Ishikawa (cell line): Measurements from ENCODE around the gene CYS1.
A peak's percentile ranks its signal among the peaks of the same experiment; 100 is the strongest.

Experiments
- CEBPB ChIP-seq: IDR thresholded peaks from 2 replicates; pipeline ENCODE4 v1.6.1; 2012
- CREB1 ChIP-seq: IDR thresholded peaks from 2 replicates; pipeline ENCODE4 v1.6.1; 2012; ENCODE audit warnings: low read depth
- EGR1 ChIP-seq: IDR thresholded peaks from 2 replicates; pipeline ENCODE4 v1.6.1; 2012
- EP300 ChIP-seq: IDR thresholded peaks from 2 replicates; pipeline ENCODE4 v1.6.1; 2012; ENCODE audit warnings: borderline replicate concordance
- FOXM1 ChIP-seq: IDR thresholded peaks from 2 replicates; pipeline ENCODE4 v1.6.1; 2012; ENCODE audit warnings: low read depth, borderline replicate concordance
- NFIC ChIP-seq: IDR thresholded peaks from 2 replicates; pipeline ENCODE4 v1.6.1; 2012
- RAD21 ChIP-seq: IDR thresholded peaks from 2 replicates; pipeline ENCODE4 v1.6.1; 2012; ENCODE audit warnings: low read depth
- REST ChIP-seq: IDR thresholded peaks from 2 replicates; pipeline ENCODE4 v1.6.1; 2012; ENCODE audit warnings: low read depth, mild to moderate bottlenecking
- TAF1 ChIP-seq: IDR thresholded peaks from 2 replicates; pipeline ENCODE4 v1.6.1; 2012; ENCODE audit warnings: low read depth, mild to moderate bottlenecking
- TCF12 ChIP-seq: IDR thresholded peaks from 2 replicates; pipeline ENCODE4 v1.6.1; 2012; ENCODE audit warnings: low read depth
- TEAD4 ChIP-seq: IDR thresholded peaks from 2 replicates; pipeline ENCODE4 v1.6.1; 2012
- YY1 ChIP-seq: IDR thresholded peaks from 2 replicates; pipeline ENCODE4 v1.6.1; 2012; ENCODE audit warnings: low read depth
- ZBTB7A ChIP-seq: IDR thresholded peaks from 2 replicates; pipeline ENCODE4 v1.6.1; 2012; ENCODE audit warnings: low read depth
- TF ChIP-seq, protein P1 (sequence below): IDR thresholded peaks from 2 replicates; pipeline ENCODE4 v1.6.1; 2012
- TF ChIP-seq, protein P2 (sequence below): IDR thresholded peaks from 2 replicates; pipeline ENCODE4 v1.6.1; 2012

Gene CYS1

GRCh38 chr2:10103179-10103578 is 23.0 kb upstream of the CYS1 start:
- TF ChIP-seq REST (no peak), RAD21 (no peak), ZBTB7A (no peak), CREB1 (no peak), TCF12 (no peak), EP300 (no peak), NFIC (no peak), FOXM1 (no peak), TAF1 (no peak), CEBPB (no peak), YY1 (no peak), TEAD4 (no peak), EGR1 (no peak)
- TF ChIP-seq, protein P1, sequence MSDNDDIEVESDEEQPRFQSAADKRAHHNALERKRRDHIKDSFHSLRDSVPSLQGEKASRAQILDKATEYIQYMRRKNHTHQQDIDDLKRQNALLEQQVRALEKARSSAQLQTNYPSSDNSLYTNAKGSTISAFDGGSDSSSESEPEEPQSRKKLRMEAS = no peak
- TF ChIP-seq, protein P2, sequence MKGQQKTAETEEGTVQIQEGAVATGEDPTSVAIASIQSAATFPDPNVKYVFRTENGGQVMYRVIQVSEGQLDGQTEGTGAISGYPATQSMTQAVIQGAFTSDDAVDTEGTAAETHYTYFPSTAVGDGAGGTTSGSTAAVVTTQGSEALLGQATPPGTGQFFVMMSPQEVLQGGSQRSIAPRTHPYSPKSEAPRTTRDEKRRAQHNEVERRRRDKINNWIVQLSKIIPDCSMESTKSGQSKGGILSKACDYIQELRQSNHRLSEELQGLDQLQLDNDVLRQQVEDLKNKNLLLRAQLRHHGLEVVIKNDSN = no peak

DNA sequence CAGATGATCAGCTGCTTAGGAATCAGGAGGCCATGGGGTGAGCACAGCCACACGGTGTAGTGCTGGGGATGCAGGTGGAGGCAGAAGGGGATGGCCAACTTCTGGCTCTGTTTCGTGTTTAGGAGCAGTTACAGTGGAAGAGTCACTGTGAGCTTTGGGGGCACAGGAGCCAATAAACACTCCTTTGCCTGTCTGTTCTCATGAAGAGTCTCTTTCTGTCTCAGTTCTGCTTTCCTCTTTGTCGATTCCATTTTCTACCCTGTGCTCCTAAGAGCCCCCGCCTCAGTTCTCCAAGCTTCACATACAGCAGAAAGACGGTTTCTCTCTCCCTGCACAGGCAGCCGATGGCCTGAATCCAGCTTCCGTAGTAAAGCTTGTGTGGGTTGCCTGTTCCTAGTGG is 21.3 kb upstream of the CYS1 start:
- no peak for TF ChIP-seq TAF1
- TF ChIP-seq CEBPB = no peak
- no peak for TF ChIP-seq REST
- no peak for TF ChIP-seq TCF12
- TF ChIP-seq, protein P2 = no peak
- TF ChIP-seq FOXM1 = no peak

DNA sequence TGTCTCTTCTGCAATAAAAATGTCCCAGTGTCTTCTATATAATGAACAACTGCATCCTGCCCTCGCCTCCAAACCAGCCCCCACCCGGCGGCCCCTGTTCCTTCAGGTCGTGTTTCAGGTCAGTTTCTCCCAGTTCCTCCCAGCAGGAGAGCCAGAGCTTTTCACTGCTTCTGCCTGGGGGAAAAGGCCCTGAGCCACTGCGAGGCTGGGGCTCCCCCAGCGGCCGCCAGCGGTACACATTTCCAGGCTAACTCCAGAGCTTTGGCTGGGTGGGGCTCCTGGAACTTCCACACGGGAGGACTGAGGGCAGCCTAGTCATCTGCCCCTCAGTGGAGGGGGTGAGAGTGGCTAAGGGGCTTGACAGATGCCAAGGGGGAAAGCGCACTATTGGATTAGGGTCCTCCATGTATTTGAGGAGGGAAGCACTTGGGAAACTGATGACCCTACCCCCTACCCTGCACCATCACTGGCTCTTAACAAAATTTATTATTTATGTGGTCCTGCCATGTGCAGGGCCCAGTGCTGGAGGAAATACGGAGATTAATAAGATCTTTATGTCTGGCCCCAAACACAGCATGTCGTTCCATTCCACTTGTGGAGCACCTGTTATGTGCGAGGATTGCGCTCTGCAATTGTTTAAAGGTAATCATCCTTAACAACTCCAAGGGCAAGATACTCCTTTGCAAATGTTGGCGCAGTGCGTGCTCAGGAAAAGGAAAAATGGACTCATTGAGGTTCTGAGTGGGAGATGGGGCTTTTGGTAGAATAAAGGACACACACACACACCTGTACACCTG is 17.3 kb upstream of the CYS1 start:
- TF ChIP-seq TCF12 (peak; percentile 75), RAD21 (peak; percentile 88), TEAD4 (peak; percentile 36), EGR1 (no peak), CEBPB (0 out of 2 replicates have a peak, but pooled peaks have one; percentile 43), REST (no peak), EP300 (peak; percentile 15; the same call in 1 of the 2 replicates), FOXM1 (no peak)
- TF ChIP-seq, protein P2 = 0 out of 2 replicates have a peak, but pooled peaks have one; percentile 7
- TF ChIP-seq, protein P1 = 0 out of 2 replicates have a peak, but pooled peaks have one; percentile 58

DNA sequence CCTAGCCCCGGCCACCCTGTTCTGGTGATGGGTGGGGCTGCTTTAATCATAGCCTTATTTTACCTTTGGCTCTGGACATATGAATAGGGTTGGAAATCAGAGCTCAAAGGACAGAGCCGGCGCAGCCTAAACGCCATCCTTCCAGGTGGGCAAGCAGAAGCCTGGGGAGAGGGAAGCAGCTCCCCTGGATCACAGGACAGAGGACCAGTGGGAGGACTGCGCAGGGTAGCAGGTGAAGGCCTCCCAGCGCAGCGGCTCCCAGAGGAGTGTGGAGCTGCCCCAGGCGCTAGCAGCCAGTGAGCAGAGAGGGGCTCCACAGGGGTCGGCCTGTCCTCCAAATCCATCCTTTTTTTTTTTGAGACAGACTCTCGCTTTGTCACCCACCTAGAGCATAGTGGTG is 16.4 kb upstream of the CYS1 start:
- TF ChIP-seq EGR1 (no peak), REST (no peak), RAD21 (no peak), CEBPB (no peak), TCF12 (no peak), EP300 (no peak), NFIC (no peak), ZBTB7A (no peak), FOXM1 (no peak), YY1 (no peak), CREB1 (no peak), TEAD4 (no peak), TAF1 (no peak)
- TF ChIP-seq, protein P1 = no peak
- TF ChIP-seq, protein P2 = no peak
